Measurements from ENCODE around the gene CRYBG2.

CRYBG2 gene

GRCh38 chr1:26307363-26307781, 46.6 kb downstream of the CRYBG2 start:
- ChIA-PET CTCF (interaction anchor here (1.0 to 21.1 kb wide), 5 partner anchors 11 to 74 kb away, joined by 3 to 690 read pairs (median 13); partner anchors contain the start of genes CD52, CEP85 and SH3BGRL3), POLR2A (interaction anchor here (0.6 to 1.3 kb wide), 2 partner anchors 12 to 69 kb away, joined by 5 to 8 read pairs; no protein-coding TSS in a partner anchor)
- no peak for DNase-seq (ENCODE audit: extremely low spot score)
- TF ChIP-seq, protein P1, sequence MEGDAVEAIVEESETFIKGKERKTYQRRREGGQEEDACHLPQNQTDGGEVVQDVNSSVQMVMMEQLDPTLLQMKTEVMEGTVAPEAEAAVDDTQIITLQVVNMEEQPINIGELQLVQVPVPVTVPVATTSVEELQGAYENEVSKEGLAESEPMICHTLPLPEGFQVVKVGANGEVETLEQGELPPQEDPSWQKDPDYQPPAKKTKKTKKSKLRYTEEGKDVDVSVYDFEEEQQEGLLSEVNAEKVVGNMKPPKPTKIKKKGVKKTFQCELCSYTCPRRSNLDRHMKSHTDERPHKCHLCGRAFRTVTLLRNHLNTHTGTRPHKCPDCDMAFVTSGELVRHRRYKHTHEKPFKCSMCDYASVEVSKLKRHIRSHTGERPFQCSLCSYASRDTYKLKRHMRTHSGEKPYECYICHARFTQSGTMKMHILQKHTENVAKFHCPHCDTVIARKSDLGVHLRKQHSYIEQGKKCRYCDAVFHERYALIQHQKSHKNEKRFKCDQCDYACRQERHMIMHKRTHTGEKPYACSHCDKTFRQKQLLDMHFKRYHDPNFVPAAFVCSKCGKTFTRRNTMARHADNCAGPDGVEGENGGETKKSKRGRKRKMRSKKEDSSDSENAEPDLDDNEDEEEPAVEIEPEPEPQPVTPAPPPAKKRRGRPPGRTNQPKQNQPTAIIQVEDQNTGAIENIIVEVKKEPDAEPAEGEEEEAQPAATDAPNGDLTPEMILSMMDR (IDR thresholded peaks at IDR 0.05; ENCODE audit: control extremely low read depth, extremely low read depth, low read depth, missing control alignments), result no peak

DNA sequence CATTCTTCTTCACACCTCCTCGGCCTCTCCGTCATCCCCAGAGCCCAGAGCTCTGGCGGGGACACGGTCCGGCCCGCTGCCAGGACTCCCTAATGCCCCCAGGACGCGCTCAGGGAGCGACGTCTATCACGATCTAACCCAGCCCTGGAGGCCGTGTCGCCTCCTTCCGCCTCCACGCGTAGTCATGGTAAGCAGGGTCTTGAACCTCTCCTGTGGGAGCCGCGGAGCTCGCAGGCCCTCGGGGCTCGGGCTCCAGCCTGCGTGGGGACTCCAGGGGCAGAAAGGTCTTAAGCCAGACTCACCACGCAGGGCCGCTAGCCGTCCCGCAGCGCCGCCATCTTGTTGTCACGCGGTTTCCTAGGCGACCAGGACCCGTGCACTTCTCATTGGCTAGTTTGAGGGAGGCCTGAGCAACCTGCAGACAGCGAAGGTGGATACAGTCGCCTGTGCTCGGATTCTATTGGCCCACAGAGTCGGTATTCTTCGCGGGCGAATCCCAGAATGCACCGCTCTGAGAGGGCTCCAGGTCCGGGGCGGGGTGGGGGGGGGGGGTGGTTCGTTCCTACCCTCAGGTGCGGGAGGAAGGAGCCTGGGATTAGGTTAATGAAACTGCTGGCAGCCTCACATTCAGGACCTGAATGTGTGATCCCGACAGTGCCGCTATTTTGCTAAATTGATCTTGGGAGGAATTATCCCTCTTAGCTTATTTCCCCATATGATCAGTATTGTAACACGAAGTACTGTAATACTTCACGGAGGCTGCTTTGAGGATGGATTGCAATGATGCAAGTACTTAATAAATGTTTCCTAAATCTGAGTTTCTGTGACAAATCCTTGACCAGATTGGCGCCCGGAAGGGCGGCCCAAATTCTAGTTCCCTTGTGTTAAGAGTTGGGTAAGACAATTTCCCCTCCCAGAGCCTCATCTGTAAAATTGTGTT, 47.4 kb downstream of the CRYBG2 start, which contains the start of gene UBXN11:
TSS of gene UBXN11 (minus strand) at position 347 of the 940 bp plus-strand sequence. CDS start 3,753 bp downstream, outside the sequence.
- POLR2A ChIA-PET, result interaction anchor here (1.3 kb wide), 1 partner anchor 13 kb away, joined by 8 read pairs; no protein-coding TSS in a partner anchor
- CTCF ChIA-PET, result interaction anchor here (0.7 to 21.1 kb wide), 4 partner anchors 10 to 73 kb away, joined by 3 to 690 read pairs (median 14); partner anchors contain the start of genes CEP85 and SH3BGRL3
- DNase-seq (ENCODE audit: extremely low spot score), result peak; percentile 98
- TF ChIP-seq, protein P1 (IDR thresholded peaks at IDR 0.05; ENCODE audit: control extremely low read depth, extremely low read depth, low read depth, missing control alignments), result no peak

DNA sequence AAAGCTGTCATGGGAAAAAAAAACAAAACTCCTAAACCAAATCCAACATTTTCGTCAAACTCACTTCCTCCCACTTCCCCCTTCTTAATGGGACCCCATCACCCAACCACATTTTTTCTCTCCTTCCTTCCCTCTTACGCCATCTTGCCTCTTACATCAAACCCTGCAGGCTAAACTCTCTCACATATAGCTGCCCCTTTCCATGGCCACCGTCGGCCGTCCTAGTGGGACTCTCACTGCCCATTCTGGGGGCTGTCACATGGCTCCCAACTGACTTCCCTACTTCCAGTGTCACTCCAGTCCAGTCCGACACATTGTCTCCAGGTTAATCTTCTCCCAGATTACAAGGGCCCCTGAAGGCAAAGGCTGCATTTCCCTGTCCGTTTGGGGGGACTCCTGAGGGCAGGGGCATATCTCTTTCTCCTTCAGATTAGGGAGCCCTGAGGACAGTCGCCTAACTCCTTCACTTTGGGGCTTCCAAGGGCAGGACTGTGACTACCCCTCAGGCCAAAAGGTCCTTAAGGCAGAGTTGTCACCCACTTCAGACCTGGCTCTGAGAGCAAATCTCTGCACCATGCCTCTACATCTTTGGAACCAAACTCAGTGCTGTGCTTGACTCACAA, 48.2 kb downstream of the CRYBG2 start:
- TF ChIP-seq, protein P1 (IDR thresholded peaks at IDR 0.05; ENCODE audit: control extremely low read depth, extremely low read depth, low read depth, missing control alignments), result no peak
- ChIA-PET POLR2A (no interaction called here), CTCF (interaction anchor here (2.0 to 21.1 kb wide), 3 partner anchors 9 to 22 kb away, joined by 7 to 690 read pairs (median 17); partner anchors contain the start of gene SH3BGRL3)
- DNase-seq (ENCODE audit: extremely low spot score), result no peak

- CTCF ChIA-PET, result interaction anchor here (1.7 to 8.2 kb wide), 3 partner anchors 15 to 19 kb away, joined by 4 to 65 read pairs (median 17); partner anchors contain the start of gene CD52
- TF ChIP-seq, protein P1 (IDR thresholded peaks at IDR 0.05; ENCODE audit: control extremely low read depth, extremely low read depth, low read depth, missing control alignments), result no peak
- POLR2A ChIA-PET, result no interaction called here
- DNase-seq (ENCODE audit: extremely low spot score), result no peak
These were observed 51.1 kb downstream of the CRYBG2 start for GRCh38 chr1:26302733-26303405.

GRCh38 chr1:26300578-26301275, 53.2 kb downstream of the CRYBG2 start:
- DNase-seq (ENCODE audit: extremely low spot score), result no peak
- TF ChIP-seq, protein P1 (IDR thresholded peaks at IDR 0.05; ENCODE audit: control extremely low read depth, extremely low read depth, low read depth, missing control alignments), result no peak
- ChIA-PET CTCF (interaction anchor here (1.0 to 8.2 kb wide), 6 partner anchors 12 to 117 kb away, joined by 3 to 65 read pairs (median 7); partner anchors contain the start of gene CD52), POLR2A (no interaction called here)
